ENCODE measurements around the gene FGF2.

The FGF2 gene

DNA sequence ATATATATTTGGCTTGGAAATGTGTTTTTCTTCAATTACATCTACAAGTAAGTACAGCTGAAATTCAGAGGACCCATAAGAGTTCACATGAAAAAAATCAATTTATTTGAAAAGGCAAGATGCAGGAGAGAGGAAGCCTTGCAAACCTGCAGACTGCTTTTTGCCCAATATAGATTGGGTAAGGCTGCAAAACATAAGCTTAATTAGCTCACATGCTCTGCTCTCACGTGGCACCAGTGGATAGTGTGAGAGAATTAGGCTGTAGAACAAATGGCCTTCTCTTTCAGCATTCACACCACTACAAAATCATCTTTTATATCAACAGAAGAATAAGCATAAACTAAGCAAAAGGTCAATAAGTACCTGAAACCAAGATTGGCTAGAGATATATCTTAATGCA lies 69.6 kb downstream of the FGF2 start:
- no peak for DNase-seq

DNA sequence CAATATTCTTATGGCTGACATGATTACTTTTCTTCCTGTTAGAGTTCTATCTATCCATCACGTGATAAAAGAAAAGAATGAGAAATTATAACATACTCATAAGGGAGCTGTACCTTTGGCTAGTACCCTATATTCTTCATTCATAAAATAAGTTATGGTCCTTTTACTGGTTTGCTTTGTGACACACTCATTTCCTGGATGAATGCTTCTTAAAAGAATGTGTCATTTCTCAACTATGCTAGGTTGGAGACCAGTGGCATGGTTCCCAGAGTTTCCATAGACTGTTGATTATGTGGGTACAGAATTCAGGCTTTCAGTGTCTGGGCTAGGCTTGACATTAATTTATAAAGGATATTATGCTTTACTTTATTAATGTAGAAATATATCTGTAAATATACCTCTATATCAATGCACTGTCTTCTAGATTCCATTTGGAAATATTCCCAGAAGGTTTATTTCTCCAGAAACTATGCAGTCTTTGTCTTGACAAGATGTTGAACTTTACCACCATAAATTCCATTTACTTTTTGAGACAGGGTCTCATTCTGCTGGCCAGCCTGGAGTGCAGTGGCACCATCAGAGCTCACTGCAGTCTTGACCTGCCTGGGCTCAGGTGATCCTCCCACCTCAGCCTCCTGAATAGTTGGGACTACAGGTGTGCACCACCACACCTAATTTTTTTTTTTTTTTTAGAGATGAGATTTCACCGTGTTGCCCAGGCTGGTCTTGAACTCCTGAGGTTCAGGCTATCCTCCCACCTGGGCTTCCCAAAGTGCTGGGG lies 71.9 kb downstream of the FGF2 start:
- DNase-seq = no peak

DNA sequence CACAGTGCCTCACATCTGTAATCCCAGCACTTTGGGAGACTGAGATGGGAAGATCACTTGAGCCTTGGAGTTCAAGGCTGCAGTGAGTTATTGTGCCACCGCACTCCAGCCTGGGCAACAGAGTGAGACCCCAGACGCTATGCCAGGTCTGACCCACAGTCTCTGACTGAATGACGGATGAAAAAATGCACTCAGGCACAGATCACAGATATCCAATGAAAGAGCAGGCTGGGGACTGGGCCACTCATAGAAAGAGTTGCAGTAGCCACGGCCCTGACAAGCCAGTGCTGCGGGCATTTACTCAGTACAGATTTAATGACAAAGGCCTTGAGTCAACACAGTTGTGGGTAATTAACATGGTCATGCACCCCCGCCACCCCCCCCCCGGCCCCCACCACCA lies 73.1 kb downstream of the FGF2 start:
- DNase-seq = no peak

DNA sequence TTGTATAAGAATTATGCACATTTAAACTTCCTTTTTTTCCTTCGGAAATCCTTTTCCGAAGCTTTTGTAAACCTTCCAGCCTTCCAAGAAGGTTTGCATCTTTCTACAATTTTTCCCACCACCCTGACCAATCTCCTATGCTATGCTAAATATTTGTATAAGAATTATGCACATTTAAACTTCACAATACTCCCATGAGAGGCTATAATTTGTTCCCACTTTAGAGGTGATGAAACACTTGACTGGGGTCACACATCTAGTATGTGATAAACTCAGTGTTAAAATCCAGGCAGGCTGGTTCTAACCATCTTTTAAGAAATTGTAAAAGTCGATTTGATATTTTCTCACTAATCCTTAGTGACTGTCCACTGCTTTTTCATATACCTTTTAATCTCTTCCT lies 73.7 kb downstream of the FGF2 start:
- DNase-seq = no peak

DNA sequence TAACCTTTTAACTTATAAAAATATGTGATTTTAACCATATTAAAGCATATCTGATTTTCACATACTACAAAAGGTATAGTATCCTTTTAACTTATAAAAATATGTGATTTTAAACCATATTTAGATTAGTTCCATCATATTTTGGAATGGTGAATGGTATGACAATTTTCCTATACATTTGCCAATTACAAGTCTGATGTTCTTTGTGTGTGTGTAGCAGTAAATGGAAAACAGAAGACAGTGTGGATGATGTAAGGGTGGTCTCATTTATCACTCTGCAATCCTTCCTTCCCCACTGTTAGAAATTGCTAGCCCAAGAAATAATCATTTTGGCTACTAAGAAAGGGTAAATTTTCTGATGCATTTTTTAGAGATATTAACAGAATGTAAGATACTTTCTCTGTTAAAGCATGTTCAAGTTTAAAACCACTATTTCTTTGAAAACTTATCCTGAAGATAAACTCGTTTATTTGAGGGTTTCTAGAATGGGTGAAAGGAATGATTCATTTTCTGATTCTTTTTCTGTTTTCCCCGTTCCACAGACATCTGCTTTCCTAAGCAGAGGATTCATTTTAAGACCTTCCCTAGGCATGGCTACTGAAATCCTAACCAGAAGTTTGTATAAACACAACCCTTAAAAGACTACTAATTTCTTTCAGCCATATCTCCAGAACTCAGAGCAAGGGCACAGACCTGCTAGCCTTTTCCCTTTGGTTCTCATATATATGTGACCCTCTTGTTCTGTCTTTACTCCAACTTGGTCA lies 74.8 kb downstream of the FGF2 start:
- no peak for DNase-seq

DNA sequence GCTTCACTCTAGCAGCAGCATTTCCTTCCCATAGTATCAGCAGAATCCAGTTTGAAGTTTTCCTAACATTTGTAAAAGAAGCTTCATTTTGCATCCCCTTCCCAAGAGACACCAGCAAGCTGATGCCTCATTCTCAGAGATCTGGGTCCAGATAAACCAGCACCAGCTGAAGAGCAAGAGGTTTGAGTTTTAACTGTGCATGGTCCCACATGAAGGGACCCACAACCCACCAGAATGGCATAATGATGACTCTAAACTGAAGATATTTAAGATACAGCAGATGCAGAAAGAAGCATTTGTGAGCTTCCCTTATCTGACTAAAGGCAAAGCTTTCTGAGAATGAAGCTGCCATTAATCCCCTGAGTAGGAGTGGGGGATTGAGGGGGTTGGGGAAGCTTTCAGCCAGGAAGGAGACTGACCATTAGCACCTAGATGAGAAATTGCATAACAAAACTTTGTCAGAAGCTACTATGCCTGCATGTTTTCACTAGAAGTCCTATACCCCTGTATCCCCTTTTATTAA lies 77.2 kb downstream of the FGF2 start:
- no peak for DNase-seq

DNA sequence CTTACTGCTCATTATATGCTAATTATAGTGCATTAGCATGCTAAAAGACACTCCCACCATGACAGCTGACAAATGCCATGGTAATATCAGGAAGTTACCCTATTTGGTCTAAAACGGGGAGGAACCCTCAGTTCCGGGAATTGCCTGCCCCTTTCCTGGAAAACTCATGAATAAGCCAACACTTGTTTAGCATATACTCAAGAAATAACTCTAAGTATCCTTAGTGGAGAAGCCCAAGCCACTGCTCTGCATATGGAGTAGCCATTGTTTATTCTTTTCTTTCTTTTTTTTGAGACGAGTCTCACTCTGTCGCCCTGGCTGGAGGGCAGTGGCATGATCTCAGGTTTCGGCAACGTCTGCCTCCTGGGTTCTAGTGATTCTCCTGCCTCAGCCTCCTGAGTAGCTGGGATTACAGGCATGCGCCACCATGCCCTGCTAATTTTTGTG lies 80.3 kb downstream of the FGF2 start:
- DNase-seq = no peak

DNA sequence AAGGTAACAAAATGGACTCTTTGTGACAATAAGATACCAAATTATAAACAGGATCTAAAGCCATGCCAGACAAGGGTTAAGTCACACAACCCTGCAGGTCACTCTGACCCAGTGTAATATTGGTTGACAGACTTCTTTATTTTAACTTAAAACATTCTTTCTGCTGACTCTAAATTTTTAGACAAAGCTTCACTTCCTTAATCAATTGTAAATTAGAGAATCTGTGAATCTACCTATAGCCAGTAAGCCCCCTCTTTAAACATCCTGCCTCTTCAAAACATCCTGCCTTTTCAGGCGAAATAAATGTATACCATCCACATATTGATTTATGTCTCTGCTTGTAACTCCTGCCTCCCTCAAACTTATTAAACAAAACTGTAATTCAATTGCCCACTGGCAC lies 81.6 kb downstream of the FGF2 start:
- no peak for DNase-seq

DNA sequence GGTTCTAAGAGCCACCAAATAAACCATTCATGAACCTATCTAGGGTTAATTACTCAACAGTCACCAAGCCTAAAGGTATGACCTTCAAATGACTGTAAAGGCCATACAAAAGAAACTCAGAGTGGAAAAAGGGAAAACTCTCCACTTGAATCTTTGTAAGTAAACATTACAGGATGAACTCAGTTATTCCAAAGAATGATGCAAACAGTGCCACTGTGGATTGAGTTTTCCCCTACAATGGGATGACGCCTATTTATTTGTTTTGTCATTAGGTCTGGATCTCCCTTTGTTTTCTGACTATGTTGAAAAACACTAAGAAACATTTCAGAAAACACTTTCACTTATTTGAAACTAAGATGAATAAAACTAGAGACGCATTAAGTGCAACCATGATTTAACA lies 83.1 kb downstream of the FGF2 start:
- DNase-seq = no peak

DNA sequence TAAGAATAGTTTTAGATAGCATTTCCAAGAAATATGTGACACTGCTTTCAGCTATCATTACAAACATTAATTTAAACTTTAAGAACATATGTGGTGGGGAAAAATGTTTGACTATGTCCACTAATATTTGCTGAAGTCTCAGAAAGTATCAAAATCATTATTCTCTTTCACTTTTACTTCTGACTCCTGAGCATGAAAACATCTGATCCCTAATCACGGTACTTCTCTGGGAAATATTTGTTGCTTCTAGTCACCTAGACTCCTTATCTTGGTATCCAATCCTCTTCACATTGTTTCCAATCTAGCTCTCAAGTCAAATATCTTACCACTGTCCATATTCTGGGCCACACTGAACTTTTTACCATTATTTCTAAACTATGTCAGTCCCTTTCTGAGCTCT lies 85.0 kb downstream of the FGF2 start:
- DNase-seq = no peak

DNA sequence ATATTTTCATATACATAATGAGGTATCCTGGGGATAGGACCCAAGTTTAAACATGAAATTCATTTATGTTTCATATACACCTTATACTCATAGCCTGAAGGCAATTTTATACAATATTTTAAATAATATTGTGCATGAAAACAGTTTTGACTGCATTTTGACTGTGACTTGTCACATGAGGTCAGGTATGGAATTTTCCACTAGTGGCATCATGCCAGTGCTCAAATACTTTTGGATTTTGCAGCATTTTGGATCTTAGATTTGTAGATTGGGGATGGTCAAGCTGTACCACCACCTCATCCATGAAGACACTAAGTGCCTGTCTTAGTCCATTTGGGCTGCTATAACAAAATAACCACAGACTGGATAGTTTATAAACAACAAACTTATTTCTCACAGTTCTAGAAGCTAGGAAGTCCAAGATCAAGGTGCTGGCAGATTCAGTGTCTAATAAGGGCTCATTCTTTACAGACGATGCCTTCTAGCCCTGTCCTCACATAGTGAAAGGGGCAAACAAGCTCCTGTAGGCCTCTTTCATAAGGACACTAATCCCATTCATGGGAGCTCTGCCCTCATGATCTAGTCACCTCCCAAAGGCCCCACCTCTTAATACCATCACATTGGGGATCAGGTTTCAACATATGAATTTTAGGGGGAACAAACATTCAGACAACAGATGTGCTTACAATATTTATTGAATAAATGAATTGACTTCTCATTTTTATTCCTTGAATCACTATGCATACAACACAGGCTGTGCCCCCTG lies 86.4 kb downstream of the FGF2 start:
- no peak for DNase-seq

DNA sequence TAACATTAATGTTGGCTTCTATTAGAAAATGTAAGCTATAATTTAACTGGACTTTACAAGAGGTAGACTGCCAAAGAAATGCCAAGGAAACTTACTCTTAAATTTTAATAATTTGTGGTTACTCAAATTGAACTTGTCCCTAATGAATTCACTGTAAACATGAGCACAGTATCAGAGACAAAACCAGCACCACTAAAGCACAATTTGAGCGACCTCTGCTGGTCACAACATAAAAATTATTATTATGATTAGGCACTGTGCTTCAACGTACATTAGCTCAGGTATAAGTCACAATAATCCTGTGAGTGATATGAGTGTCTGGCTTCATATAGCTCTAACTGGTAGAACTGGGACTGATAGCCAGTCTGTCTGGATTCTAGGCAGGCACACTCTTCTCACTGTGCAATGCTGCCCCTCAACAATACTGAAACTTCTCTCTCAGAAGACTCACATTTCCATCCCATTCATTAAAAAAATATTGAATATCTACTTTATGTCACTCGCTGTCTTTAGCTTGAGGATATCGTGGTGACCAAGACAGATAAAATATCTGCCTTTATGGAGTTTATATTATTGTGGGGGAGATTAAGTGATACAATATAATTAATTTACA lies 87.8 kb downstream of the FGF2 start:
- DNase-seq = no peak

DNA sequence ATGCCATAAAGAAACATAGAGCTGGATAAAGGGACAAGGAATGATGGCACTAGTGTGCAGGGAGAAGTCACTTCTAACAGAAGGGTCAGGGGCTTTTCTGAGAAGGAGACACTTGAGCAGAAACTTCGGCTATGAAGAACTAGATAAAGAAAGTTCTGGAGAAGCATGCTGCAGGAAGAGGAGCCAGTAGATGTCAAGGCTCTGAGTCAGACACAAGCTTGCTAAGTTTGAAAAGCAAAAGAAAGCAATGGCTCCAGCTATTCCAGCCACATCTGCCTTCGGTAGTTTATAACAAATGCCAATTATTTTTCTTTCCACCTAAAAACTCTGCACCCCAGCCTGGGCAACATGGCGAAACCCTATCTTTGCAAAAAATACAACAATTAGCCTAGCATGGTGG lies 88.3 kb downstream of the FGF2 start:
- no peak for DNase-seq

DNA sequence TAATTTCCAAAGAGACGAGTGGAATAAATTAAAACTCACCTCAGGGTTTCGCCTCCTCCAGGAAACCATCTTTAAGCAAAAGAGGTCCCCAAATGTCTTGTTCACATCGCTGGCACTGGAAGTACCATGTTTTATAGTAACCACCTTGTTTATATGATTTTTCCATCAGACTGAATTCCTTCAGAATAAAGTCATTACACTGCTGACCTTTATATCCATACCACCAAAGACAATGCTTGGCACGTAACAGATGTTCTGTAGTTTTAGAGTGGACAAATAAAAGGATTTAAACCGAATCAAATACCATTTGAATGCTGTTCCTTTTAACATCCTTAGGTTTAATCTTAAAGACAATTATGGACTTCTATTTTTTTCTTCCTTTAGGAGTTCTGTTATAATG lies 91.1 kb downstream of the FGF2 start:
- DNase-seq = no peak

DNA sequence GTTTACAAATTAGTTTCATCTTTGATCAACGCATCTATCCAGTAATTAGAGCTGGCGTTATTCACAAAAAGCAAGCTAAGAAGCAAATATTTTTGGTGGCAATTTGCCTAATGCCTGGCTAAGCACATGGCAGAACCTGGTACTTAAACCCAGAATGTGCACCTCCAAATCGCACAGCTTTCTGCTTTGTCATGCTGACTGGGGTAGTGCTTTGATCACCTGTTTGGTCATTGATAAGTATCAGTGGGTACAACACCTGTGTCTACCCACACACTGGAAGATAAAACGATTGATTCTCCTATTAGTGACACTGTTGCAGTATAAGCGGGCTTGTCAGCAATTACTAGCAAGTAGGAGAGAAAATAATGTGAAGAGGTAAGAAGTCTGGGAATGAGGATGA lies 93.8 kb downstream of the FGF2 start:
- no peak for DNase-seq

DNA sequence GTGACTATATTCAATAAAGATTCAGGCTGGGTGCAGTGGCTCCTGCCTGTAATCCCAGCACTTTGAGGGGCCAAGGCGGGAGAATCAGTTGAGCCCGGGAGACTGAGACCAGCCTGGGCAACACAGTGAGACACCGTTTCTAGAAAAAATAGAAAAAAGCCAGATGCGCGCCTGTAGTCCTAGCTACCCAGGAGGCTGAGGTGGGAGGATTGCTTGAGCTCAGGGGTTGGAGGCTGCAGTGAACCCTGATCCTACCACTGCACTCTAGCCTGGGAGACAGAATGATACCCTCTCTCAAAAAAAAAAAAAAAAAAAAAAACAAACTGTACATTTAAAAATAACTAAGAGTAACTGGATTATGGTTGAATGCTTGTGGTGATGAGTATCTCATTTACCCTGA lies 94.7 kb downstream of the FGF2 start:
- no peak for DNase-seq

DNA sequence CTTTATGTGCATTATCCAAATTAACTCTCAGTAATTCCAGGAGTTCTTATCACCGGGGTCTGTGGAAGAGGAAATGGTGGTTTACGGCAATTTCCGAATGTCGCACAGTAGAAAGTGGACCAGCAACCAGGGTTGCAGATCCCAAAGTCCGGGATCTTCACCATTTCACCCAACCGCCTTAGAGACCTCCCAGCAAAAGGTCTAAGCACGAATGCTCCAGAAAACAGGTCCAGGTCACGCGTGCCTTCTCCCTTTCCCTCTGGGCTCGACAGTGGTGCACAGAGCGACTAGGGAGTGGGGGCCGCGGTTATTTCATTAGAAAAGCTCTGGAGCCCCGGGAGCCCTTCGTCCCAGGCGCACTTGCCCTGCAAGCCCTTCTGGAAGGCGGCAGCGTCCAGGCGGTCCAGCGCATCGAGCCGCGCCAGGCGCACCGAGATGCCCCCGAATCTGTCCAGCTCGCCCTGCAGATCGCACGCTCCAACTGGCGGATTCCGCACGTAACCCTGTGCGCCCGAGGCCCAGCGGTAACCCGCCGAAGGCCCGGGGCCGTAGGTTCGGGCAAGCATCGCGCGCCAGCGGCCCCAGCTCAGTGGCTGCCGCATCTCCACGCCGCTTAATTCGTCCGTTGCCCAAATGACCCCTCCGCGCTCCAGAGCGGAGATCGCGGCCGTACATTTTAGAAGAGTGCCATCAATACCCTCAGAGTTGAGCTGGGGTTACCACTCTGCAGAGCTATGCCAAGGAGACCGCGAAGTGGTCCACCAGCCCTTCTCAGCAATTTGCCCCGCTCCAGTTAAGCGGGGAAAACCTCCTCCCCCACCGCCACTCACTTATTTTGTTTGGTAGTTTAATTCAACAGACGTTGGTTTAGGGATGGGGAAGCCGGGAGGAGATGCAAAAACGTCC lies 95.6 kb downstream of the FGF2 start, which contains the start of gene NUDT6:
TSS of gene NUDT6 (minus strand) at position 627 of the 906 bp plus-strand sequence. CDS start at position 602, 25 bp downstream.
- DNase-seq = no peak

DNA sequence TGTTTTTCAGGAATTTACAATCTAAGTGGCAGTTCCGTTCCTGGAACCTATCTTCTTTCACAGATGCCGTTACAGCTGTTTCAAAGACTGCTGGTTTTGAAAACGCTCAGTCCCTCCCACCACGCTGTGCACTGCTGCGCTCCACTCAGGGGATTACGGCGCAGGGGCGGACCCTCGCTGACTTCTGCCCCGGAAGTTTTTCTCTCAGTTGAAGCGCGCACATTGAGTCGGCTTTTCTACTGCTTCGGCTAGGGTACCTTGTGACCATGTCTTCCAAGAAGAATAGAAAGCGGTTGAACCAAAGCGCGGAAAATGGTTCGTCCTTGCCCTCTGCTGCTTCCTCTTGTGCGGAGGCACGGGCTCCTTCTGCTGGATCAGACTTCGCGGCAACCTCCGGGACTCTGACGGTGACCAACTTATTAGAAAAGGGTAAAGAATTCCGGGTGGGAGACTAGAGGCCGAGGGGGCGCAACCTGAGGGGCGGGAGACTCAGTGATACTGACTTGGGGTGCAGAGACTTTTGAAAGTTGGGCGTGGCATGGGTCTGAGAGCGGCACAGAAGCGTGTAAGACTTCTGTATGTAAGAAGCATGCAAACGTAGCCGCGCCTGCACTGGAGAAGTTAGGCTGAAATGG lies 96.4 kb downstream of the FGF2 start:
- DNase-seq = peak; percentile 66

DNA sequence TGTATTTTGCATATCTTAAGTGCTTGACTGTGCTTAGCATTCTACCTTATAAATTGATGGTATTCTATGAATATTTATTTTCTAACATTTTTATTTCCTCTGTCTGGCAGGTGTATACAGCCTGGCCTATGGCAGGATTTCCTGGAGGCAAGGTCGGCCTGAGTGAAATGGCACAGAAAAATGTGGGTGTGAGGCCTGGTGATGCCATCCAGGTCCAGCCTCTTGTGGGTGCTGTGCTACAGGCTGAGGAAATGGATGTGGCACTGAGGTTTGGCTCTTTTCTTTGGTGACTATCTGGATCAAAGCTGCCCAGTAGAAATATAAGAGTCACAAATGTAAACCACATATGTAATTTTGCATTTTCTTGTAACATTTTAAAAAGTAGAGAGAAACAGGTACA lies 102.3 kb downstream of the FGF2 start:
- DNase-seq = no peak

DNA sequence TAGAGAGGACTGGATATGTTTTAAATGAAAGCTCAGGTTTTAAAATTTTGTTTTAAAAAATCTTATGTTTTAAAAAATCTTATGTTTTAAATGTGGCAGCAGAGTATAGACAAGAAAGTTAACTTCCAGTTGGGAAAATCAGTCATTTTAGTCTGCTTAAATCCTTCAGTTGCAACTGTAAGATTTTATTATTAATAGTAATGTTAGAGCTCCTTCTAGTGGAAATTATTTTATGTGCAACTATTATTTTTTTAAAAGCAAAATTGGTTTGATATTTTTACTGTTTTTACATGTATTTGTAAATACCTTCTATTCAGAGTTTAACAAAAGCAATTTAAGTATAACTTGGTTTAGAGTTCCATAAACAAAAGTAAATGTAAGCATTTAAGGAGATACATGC lies 104.2 kb downstream of the FGF2 start:
- peak; percentile 26 for DNase-seq

DNA sequence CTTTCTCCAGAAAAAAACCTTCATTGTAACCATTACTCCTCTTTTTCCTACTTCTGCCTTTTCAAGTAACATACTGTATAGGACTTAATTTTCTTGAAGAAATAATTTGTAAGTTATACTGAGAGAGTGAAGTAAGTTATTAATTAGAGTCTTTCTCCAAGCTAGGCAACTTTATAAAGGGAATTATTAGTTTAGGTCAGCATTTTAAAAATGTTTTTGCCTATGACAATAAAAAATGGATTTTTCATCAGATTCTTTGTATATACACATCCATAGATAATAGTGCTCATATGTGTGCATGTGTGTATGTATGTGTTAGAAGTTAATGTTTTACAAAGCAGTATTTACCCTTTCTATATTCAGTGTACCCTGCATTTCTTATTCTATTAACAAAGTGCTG lies 106.1 kb downstream of the FGF2 start:
- no peak for DNase-seq

Measured in NCI-H1694 treated with DMSO at 0.1 percent for 48 hours (cell line).